ENCODE data around the gene BIN2. TPM values are rescaled to one million over a fixed set of nuclear protein-coding genes. Genes with fewer than 3 reads are reported as not detected.

Gene BIN2
- total RNA-seq, 1 experiment from 2014 or later: not detected

DNA sequence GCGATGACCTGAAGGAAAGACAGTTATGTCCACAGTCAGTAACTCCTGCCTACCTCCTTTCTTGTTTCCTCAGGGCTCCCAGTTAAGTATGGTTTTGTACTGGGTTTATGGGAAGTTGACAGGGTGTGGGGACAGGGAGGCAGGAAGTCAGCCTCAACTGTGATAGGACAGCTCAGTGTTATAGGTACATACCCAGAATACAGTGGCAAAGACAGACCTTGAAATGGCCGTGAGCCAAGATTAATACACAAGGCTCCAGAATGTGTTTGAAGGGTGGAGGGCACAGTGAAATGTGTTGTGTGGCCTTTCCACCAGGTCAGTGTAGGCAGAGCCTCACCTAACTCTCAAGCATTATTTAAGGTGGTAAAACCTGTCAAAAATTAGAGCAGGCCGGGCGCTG is 4.6 kb upstream of the BIN2 start:
- H3K27ac Mint-ChIP-seq: no peak overlapping the region
- WGBS (ENCODE audit: extremely low coverage, insufficient read length, low lambda C conversion rate): no CpG with 5 or more reads among the region's 4 CpGs
- no peak for DNase-seq

More for the DNA sequence above, 4.6 kb upstream of the BIN2 start:
- Mint-ChIP-seq H3K9me3 (no peaks in the 10 kb centered on the region), H3K27me3 (ENCODE audit: low read depth) (no peaks in the 10 kb centered on the region; the same call in none of the 2 replicates), H3K36me3 (ENCODE audit: insufficient read depth in 1 of 3, low read depth in 3 of 3) (no peaks in the 10 kb centered on the region; a peak in 1 of 7 replicates), H3K4me3 (no peak overlapping the region), H3K4me1 (peaks cover 11 to 13% of the 10 kb centered on the region in 2 experiments)
- Histone ChIP-seq H3K9ac (ENCODE audit: extremely low read depth, insufficient read length, low read length) (no peak overlapping the region), H3K4me1 (ENCODE audit: insufficient read depth, low read length) (no peaks in the 10 kb centered on the region), H4K91ac (ENCODE audit: insufficient read length, low read depth, low read length) (no peak overlapping the region), H4K8ac (replicated peaks; ENCODE audit: insufficient read length, low read depth, low read length) (no peak overlapping the region), H3K14ac (ENCODE audit: insufficient read depth, low read length) (no peak overlapping the region), H4K5ac (ENCODE audit: insufficient read length, low read depth, low read length) (no peak overlapping the region), H3K23ac (ENCODE audit: insufficient read length, low read depth, low read length) (no peak overlapping the region), H3K27ac (ENCODE audit: insufficient read length, low read depth, low read length) (no peak overlapping the region), H2BK20ac (ENCODE audit: low read depth, low read length, poor library complexity, severe bottlenecking) (no peak overlapping the region), H3K56ac (ENCODE audit: insufficient read length, low read depth, low read length) (no peak overlapping the region), H3K79me1 (ENCODE audit: insufficient read depth, low read depth, low read length, poor library complexity, severe bottlenecking) (no peaks in the 10 kb centered on the region), H2BK5ac (ENCODE audit: insufficient read length, low read length) (no peak overlapping the region), H2BK12ac (ENCODE audit: insufficient read length, low read depth, low read length) (no peak overlapping the region), H4K20me1 (ENCODE audit: control insufficient read depth, insufficient read depth, insufficient read length) (no peaks in the 10 kb centered on the region), H2BK15ac (ENCODE audit: low read depth, low read length) (no peak overlapping the region), H3T11ph (ENCODE audit: low read length) (no peak overlapping the region), H2AFZ (ENCODE audit: low read length) (no peak overlapping the region), H3K18ac (ENCODE audit: insufficient read length, low read depth, low read length) (no peak overlapping the region), H3K9me3 (ENCODE audit: control insufficient read depth, low read depth, low read length) (no peaks in the 10 kb centered on the region), H3K79me2 (ENCODE audit: insufficient read depth, low read length) (no peaks in the 10 kb centered on the region), H3K4ac (ENCODE audit: low read depth, low read length) (no peak overlapping the region), H3K23me2 (ENCODE audit: insufficient read length, low read depth, low read length, poor library complexity, severe bottlenecking) (no peaks in the 10 kb centered on the region), H3K27me3 (ENCODE audit: insufficient read depth, low read length) (no peaks in the 10 kb centered on the region), H2AK5ac (ENCODE audit: insufficient read length, low read length) (no peak overlapping the region), H2BK120ac (ENCODE audit: low read depth, low read length, poor library complexity, severe bottlenecking) (no peak overlapping the region), H3K4me2 (ENCODE audit: insufficient read depth, insufficient read length, low read length) (no peak overlapping the region)
- TF ChIP-seq, protein P1, sequence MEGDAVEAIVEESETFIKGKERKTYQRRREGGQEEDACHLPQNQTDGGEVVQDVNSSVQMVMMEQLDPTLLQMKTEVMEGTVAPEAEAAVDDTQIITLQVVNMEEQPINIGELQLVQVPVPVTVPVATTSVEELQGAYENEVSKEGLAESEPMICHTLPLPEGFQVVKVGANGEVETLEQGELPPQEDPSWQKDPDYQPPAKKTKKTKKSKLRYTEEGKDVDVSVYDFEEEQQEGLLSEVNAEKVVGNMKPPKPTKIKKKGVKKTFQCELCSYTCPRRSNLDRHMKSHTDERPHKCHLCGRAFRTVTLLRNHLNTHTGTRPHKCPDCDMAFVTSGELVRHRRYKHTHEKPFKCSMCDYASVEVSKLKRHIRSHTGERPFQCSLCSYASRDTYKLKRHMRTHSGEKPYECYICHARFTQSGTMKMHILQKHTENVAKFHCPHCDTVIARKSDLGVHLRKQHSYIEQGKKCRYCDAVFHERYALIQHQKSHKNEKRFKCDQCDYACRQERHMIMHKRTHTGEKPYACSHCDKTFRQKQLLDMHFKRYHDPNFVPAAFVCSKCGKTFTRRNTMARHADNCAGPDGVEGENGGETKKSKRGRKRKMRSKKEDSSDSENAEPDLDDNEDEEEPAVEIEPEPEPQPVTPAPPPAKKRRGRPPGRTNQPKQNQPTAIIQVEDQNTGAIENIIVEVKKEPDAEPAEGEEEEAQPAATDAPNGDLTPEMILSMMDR (conservative IDR thresholded peaks at IDR 0.05): no peak
